Measurements from ENCODE around the gene RAB17.

DNA sequence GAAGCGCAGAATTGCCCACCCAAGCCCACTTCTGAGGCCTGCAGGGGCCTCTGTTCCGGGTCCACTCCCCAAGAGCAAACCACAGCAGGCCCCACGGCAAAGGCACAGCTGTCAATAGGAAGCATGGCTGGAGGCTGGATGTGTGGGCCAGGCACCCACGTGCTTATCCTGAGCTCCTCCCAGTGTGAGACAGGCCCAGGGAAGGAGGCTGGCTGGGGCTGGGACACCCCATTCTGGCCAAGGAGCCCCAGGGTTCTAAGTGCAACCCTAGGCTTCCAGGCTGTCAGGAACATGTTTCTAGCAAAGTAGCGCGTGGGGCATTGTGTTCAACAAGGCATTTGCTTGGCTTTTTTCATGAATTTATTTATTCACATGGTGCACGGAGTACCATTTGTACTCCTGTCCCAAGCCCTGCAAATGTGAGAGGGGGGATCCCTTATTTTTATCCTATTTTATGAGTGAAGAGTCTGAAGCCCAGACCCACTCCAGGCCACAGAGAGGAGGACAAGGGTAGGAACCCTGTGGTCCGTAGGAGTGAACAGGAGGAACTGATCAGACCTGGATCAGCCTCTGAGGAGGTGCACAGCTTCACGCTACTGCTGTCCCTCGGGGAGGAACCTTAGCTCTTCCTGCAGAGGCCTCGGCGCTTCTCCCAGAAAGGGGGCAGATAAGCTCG, 6.1 kb upstream of the RAB17 start:
- TF ChIP-seq CTCF (IDR thresholded peaks at IDR 0.05): no peak
- TF ChIP-seq POLR2AphosphoS5 (IDR thresholded peaks at IDR 0.05; ENCODE audit: low read depth, low read length): no peak
- TF ChIP-seq, protein P1, sequence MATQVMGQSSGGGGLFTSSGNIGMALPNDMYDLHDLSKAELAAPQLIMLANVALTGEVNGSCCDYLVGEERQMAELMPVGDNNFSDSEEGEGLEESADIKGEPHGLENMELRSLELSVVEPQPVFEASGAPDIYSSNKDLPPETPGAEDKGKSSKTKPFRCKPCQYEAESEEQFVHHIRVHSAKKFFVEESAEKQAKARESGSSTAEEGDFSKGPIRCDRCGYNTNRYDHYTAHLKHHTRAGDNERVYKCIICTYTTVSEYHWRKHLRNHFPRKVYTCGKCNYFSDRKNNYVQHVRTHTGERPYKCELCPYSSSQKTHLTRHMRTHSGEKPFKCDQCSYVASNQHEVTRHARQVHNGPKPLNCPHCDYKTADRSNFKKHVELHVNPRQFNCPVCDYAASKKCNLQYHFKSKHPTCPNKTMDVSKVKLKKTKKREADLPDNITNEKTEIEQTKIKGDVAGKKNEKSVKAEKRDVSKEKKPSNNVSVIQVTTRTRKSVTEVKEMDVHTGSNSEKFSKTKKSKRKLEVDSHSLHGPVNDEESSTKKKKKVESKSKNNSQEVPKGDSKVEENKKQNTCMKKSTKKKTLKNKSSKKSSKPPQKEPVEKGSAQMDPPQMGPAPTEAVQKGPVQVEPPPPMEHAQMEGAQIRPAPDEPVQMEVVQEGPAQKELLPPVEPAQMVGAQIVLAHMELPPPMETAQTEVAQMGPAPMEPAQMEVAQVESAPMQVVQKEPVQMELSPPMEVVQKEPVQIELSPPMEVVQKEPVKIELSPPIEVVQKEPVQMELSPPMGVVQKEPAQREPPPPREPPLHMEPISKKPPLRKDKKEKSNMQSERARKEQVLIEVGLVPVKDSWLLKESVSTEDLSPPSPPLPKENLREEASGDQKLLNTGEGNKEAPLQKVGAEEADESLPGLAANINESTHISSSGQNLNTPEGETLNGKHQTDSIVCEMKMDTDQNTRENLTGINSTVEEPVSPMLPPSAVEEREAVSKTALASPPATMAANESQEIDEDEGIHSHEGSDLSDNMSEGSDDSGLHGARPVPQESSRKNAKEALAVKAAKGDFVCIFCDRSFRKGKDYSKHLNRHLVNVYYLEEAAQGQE (IDR thresholded peaks at IDR 0.05; ENCODE audit: insufficient read depth in 1 of 2, low read depth in 2 of 2, low read length in 1 of 2): no peak
- TF ChIP-seq SIN3A (IDR thresholded peaks at IDR 0.05; ENCODE audit: borderline replicate concordance, insufficient read depth, low read depth, low read length): no peak
- no peak for TF ChIP-seq TCF7L2 (IDR thresholded peaks at IDR 0.05; ENCODE audit: low read depth, low read length)
